GM18499 (cell line): ENCODE results near the gene RTL5.

ENCODE experiments used
- ATAC-seq: cut with Tn5 transposase; IDR thresholded peaks from one replicate; pipeline ENCODE4 v1.9.1; 2021; ENCODE audit warnings: moderate number of reproducible peaks; ENCODE audit not compliant: insufficient read depth, unreplicated experiment

RTL5 gene

GRCh38 chrX:72081605-72082320, 50.0 kb downstream of the RTL5 start:
- no peak for ATAC-seq

- no peak for ATAC-seq
Measured at GRCh38 chrX:72080800-72081199, 50.9 kb downstream of the RTL5 start.

- no peak for ATAC-seq
Measured at GRCh38 chrX:72080150-72080549, 51.6 kb downstream of the RTL5 start.

- ATAC-seq, result no peak
Measured at GRCh38 chrX:72079607-72080006, 52.1 kb downstream of the RTL5 start.

GRCh38 chrX:72078411-72078810, 53.3 kb downstream of the RTL5 start:
- ATAC-seq, result no peak
